Measurements from ENCODE around the gene PI4KA.

Gene PI4KA

DNA sequence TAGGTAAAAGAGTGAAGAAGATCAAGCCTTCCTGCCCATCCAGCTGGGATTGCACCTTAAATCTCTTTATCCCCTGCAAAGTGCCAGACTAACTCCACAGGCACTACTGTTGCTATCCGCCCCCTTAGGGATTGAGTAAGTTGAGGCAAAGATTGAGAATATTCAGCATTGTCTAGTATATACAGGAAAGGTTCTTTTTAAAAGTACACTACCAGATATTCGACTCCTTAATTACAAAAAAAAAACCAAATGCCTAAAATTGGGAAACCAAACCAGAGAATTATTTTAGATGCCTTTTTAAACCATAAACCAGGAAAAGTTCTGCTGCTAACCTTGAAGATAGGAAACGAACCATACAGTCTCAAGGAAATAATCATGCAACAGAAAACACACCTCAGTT, 73.2 kb downstream of the PI4KA start:
- Mint-ChIP-seq H3K9me3 (no peaks in the 10 kb centered on the region), H3K27ac (no peak overlapping the region)

DNA sequence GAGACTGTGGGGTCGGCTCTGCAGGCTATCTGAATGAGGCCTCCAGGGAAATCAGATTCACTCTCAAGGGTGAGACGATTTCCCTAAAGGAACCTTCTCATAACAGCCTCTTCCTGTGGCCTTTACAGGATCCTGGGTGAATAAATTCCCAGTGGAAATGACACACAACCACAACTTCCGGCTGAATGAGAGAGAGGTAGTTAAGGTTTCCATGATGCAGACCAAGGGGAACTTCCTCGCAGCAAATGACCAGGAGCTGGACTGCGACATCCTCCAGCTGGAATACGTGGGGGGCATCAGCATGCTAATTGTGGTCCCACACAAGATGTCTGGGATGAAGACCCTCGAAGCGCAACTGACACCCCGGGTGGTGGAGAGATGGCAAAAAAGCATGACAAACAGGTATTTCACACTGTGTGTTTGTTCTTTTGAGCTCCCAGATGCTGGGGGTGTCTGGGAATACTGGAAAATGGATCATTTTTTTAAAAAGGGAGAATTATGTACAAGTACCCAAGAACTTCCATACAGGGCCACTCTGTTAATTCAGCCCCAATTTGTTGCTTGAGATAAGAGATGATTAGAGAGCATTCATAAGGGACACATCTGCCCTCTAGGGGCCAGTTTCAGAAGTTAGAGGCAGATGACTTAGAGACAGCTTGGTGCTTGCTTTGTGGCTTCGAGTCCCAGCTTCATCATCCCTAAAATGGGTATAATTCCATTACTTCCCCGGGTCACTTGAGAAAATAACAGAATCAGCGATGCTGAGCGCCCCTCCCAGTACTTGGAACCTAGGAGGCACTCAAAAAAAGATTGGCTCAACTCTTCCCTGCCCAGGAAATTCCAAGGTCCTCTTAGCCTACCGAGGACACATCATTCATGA, 74.5 kb downstream of the PI4KA start:
- Mint-ChIP-seq H3K36me3 (ENCODE audit: low read depth) (peaks cover 26% of the 10 kb centered on the region), H3K27ac (no peak overlapping the region), H3K9me3 (no peaks in the 10 kb centered on the region), H3K4me3 (no peak overlapping the region), H3K27me3 (ENCODE audit: low read depth) (no peaks in the 10 kb centered on the region), H3K4me1 (peaks cover 16% of the 10 kb centered on the region)
- TF ChIP-seq, protein P1, sequence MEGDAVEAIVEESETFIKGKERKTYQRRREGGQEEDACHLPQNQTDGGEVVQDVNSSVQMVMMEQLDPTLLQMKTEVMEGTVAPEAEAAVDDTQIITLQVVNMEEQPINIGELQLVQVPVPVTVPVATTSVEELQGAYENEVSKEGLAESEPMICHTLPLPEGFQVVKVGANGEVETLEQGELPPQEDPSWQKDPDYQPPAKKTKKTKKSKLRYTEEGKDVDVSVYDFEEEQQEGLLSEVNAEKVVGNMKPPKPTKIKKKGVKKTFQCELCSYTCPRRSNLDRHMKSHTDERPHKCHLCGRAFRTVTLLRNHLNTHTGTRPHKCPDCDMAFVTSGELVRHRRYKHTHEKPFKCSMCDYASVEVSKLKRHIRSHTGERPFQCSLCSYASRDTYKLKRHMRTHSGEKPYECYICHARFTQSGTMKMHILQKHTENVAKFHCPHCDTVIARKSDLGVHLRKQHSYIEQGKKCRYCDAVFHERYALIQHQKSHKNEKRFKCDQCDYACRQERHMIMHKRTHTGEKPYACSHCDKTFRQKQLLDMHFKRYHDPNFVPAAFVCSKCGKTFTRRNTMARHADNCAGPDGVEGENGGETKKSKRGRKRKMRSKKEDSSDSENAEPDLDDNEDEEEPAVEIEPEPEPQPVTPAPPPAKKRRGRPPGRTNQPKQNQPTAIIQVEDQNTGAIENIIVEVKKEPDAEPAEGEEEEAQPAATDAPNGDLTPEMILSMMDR (IDR thresholded peaks at IDR 0.05; ENCODE audit: unreplicated experiment in 3 of 3), result peak; percentile 63 to 70 (median 64)

More for the DNA sequence above, 73.2 kb downstream of the PI4KA start:
- peaks cover 16% of the 10 kb centered on the region for H3K4me1 Mint-ChIP-seq
- TF ChIP-seq, protein P1 (IDR thresholded peaks at IDR 0.05; ENCODE audit: unreplicated experiment in 3 of 3), result no peak
- no peaks in the 10 kb centered on the region for H3K27me3 Mint-ChIP-seq (ENCODE audit: low read depth)
- no peak overlapping the region for H3K4me3 Mint-ChIP-seq
- H3K36me3 Mint-ChIP-seq (ENCODE audit: low read depth), result peaks cover 18% of the 10 kb centered on the region

DNA sequence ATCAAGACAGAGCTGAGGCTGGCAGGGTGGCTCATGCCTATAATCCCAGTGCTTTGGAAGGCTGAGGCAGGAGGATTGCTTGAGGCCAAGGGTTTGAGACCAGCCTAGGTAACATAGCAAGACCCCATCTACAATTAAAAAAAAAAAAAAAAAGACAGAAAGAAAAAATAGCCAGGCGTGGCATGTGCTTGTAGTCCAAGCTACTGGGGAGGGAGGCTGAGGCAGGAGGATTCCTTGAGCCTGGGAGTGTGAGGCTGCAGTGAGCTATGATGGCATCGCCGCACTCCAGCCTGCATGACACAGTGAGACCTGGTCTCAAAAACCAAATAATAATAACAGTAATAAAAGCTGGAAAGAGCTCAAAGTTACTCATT, 75.3 kb downstream of the PI4KA start:
- Mint-ChIP-seq H3K27ac (no peak overlapping the region), H3K27me3 (ENCODE audit: low read depth) (no peaks in the 10 kb centered on the region), H3K4me1 (peaks cover 10% of the 10 kb centered on the region), H3K9me3 (no peaks in the 10 kb centered on the region), H3K4me3 (no peak overlapping the region), H3K36me3 (ENCODE audit: low read depth) (peaks cover 27% of the 10 kb centered on the region)
- TF ChIP-seq, protein P1 (IDR thresholded peaks at IDR 0.05; ENCODE audit: unreplicated experiment in 3 of 3), result no peak

DNA sequence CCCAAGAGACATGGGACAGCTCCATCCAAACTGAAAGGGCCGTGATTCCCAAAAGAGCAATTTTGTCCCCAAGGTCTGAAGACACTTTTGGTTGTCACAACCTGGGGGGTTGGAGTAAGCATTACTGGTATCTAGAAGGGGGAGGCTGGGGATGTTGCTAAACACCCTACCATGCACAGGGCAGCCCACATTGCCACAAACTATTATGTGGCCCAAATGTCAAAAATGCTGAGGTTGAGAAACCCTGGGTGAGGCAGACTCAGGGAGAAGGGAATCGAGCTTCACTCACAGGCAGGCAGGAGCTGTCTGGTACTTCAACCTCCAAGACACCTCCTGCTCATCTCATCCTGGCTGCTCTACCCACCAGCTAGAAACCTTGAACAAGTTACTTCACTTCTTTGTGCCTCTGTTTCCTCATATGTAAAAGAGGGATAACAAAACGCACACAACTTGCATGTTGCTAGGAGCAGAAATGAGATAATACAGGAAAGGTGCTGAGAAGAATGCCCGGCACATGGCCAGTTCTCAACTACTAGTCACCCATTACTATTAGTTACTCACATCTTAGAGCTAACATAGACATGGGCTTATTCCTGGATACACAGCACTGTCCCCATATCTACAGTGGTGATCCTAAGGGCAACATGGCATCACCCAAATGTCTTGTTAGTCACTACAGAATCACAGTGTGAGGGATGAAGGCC, 75.9 kb downstream of the PI4KA start:
- H3K36me3 Mint-ChIP-seq (ENCODE audit: low read depth), result peaks cover 27% of the 10 kb centered on the region
- no peaks in the 10 kb centered on the region for H3K9me3 Mint-ChIP-seq
- no peak overlapping the region for H3K27ac Mint-ChIP-seq
- TF ChIP-seq, protein P1 (IDR thresholded peaks at IDR 0.05; ENCODE audit: unreplicated experiment in 3 of 3), result no peak
- H3K27me3 Mint-ChIP-seq (ENCODE audit: low read depth), result no peaks in the 10 kb centered on the region
- H3K4me3 Mint-ChIP-seq, result no peak overlapping the region
- H3K4me1 Mint-ChIP-seq, result peaks cover 10% of the 10 kb centered on the region

DNA sequence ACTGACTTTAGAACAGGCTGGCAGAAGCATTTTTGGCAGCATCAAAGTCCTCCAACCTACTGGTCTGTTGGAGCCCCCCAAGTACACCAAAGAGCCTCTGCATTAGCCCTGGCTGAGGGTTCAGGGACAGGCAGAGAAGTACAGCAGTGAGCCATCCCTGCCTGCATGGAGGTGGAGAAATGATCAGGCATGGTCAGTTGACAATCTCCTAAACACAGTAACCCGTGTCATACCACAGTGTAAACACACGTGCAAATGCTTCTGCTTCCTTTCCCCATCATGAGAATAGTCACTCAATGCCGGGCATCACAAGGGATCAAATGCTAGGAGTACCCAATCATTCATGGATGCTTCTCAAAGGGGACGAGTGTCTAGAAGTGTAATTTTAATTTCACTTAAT, 76.5 kb downstream of the PI4KA start:
- Mint-ChIP-seq H3K4me1 (peaks cover 10% of the 10 kb centered on the region), H3K9me3 (no peaks in the 10 kb centered on the region), H3K36me3 (ENCODE audit: low read depth) (peaks cover 30% of the 10 kb centered on the region), H3K27ac (no peak overlapping the region), H3K4me3 (no peak overlapping the region), H3K27me3 (ENCODE audit: low read depth) (no peaks in the 10 kb centered on the region)
- TF ChIP-seq, protein P1 (IDR thresholded peaks at IDR 0.05; ENCODE audit: unreplicated experiment in 3 of 3), result no peak

Data from nephron (organoid).